SK-N-SH treated with all-trans-retinoic acid at 6 μM for 48 hours (cell line): Measurements from ENCODE around the gene DUSP16.
A peak's percentile ranks its signal among the peaks of the same experiment; 100 is the strongest.

ENCODE experiments used
- ATAC-seq: fragments of 200-7000 bp; cut with Tn5 transposase; 3 replicates; pipeline ENCODE4 v1.9.1; 2020; ENCODE audit warnings: mild to moderate bottlenecking, moderate library complexity
- BACH2 ChIP-seq: fragments of 250-450 bp; sonication (Bioruptor Pico); IDR thresholded peaks from 2 replicates; pipeline ENCODE4 v1.9.0; 2021; ENCODE audit warnings: mild to moderate bottlenecking, borderline replicate concordance
- CSDC2 ChIP-seq: fragments of 250-450 bp; sonication (Bioruptor Pico); IDR thresholded peaks from 2 replicates; pipeline ENCODE4 v1.5.0; 2020; ENCODE audit warnings: mild to moderate bottlenecking, moderate library complexity
- ESRRG ChIP-seq: fragments of 250-450 bp; sonication (Bioruptor Pico); IDR thresholded peaks from 2 replicates; pipeline ENCODE4 v1.6.1; 2021; ENCODE audit warnings: mild to moderate bottlenecking
- GLIS3 ChIP-seq: fragments of 250-450 bp; sonication (Bioruptor Pico); IDR thresholded peaks from 2 replicates; pipeline ENCODE4 v1.5.0; 2020; ENCODE audit warnings: mild to moderate bottlenecking, moderate library complexity
- ISL1 ChIP-seq: fragments of 250-450 bp; sonication (Bioruptor Pico); IDR thresholded peaks from 2 replicates; pipeline ENCODE4 v2.1.2; 2022; ENCODE audit warnings: mild to moderate bottlenecking, moderate library complexity
- PPARA ChIP-seq: fragments of 250-450 bp; sonication (Bioruptor Pico); IDR thresholded peaks from 2 replicates; pipeline ENCODE4 v1.5.0; 2020; ENCODE audit warnings: mild to moderate bottlenecking, borderline replicate concordance
- RARB ChIP-seq: fragments of 250-450 bp; sonication (Bioruptor Pico); IDR thresholded peaks from 2 replicates; pipeline ENCODE4 v1.8.0; 2021; ENCODE audit warnings: mild to moderate bottlenecking, moderate library complexity
- SNAI2 ChIP-seq: fragments of 250-450 bp; sonication (Bioruptor Pico); IDR thresholded peaks from 2 replicates; pipeline ENCODE4 v1.5.0; 2020; ENCODE audit warnings: mild to moderate bottlenecking, moderate library complexity
- TCF4 ChIP-seq: fragments of 250-450 bp; sonication (Bioruptor Pico); IDR thresholded peaks from 2 replicates; pipeline ENCODE4 v1.8.0; 2021; ENCODE audit warnings: mild to moderate bottlenecking, moderate library complexity, borderline replicate concordance
- TOX ChIP-seq: fragments of 250-450 bp; sonication (Bioruptor Pico); IDR thresholded peaks from 2 replicates; pipeline ENCODE4 v1.8.0; 2021; ENCODE audit warnings: mild to moderate bottlenecking, moderate library complexity, borderline replicate concordance
- ZC3H10 ChIP-seq: fragments of 250-450 bp; sonication (Bioruptor Pico); IDR thresholded peaks from 2 replicates; pipeline ENCODE4 v1.5.1; 2021; ENCODE audit warnings: mild to moderate bottlenecking, moderate library complexity
- ZFP3 ChIP-seq: fragments of 250-450 bp; sonication (Bioruptor Pico); IDR thresholded peaks from 2 replicates; pipeline ENCODE4 v1.5.0; 2020; ENCODE audit warnings: mild to moderate bottlenecking, moderate library complexity
- ZFP30 ChIP-seq: fragments of 450-650 bp; formaldehyde crosslinking; IDR thresholded peaks from 2 replicates; pipeline ENCODE4 v1.5.0; 2022; ENCODE audit warnings: mild to moderate bottlenecking, moderate library complexity
- ZNF565 ChIP-seq: fragments of 450-650 bp; formaldehyde crosslinking; conservative IDR thresholded peaks from 2 replicates; pipeline ENCODE4 v1.5.0; 2020; ENCODE audit warnings: low read depth, mild to moderate bottlenecking, moderate library complexity
- ZNF70 ChIP-seq: fragments of 450-650 bp; formaldehyde crosslinking; IDR thresholded peaks from 2 replicates; pipeline ENCODE4 v1.5.0; 2020; ENCODE audit warnings: mild to moderate bottlenecking, moderate library complexity
- ZNF8 ChIP-seq: fragments of 450-650 bp; formaldehyde crosslinking; IDR thresholded peaks from 2 replicates; pipeline ENCODE4 v1.5.0; 2020; ENCODE audit warnings: mild to moderate bottlenecking, moderate library complexity
- TF ChIP-seq, protein P1 (sequence below): fragments of 250-450 bp; sonication (Bioruptor Pico); IDR thresholded peaks from 2 replicates; pipeline ENCODE4 v1.5.0; 2020; ENCODE audit warnings: mild to moderate bottlenecking, moderate library complexity
- TF ChIP-seq, protein P2 (sequence below): fragments of 250-450 bp; sonication (Bioruptor Pico); IDR thresholded peaks from 2 replicates; pipeline ENCODE4 v1.8.0; 2021; ENCODE audit warnings: low read depth, mild to moderate bottlenecking, moderate library complexity, borderline replicate concordance
- TF ChIP-seq, protein P3 (sequence below): fragments of 250-450 bp; sonication (Bioruptor Pico); IDR thresholded peaks from 2 replicates; pipeline ENCODE4 v1.5.1; 2020; ENCODE audit warnings: low read depth, mild to moderate bottlenecking, moderate library complexity
- TF ChIP-seq, protein P4 (sequence below): fragments of 250-450 bp; sonication (Bioruptor Pico); IDR thresholded peaks from 2 replicates; pipeline ENCODE4 v1.5.1; 2021; ENCODE audit warnings: mild to moderate bottlenecking, moderate library complexity
- TF ChIP-seq, protein P5 (sequence below): fragments of 250-450 bp; sonication (Bioruptor Pico); IDR thresholded peaks from 2 replicates; pipeline ENCODE4 v1.8.0; 2020; ENCODE audit warnings: mild to moderate bottlenecking, moderate library complexity, borderline replicate concordance

Gene DUSP16

DNA sequence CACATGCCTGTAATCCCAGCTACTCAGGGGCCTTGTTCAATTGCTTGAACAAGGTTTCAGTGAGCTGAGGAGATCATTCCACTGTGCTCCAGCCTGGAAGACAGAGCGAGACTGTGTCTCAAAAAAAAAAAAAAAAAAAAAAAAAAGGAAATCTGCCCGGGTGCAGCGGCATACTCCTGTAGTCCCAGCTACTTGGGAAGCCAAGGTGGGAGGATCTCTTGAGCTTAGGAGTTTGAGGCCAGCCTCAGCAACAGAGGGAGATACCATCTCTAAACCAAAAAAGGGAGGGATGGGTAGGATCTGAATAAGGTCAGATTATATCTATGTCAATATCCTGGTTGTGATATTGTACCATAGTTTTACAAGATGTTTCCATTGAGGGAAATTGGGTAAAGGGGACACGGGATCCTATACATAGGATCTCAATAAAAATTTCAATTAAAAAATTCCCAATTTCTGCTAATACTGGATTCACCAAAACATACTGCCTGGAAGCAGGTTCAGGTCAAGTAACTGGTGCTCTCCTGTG, 129.4 kb downstream of the DUSP16 start:
- no peak for TF ChIP-seq ZFP3 (CRISPR knock-in tag)
- TF ChIP-seq, protein P1, sequence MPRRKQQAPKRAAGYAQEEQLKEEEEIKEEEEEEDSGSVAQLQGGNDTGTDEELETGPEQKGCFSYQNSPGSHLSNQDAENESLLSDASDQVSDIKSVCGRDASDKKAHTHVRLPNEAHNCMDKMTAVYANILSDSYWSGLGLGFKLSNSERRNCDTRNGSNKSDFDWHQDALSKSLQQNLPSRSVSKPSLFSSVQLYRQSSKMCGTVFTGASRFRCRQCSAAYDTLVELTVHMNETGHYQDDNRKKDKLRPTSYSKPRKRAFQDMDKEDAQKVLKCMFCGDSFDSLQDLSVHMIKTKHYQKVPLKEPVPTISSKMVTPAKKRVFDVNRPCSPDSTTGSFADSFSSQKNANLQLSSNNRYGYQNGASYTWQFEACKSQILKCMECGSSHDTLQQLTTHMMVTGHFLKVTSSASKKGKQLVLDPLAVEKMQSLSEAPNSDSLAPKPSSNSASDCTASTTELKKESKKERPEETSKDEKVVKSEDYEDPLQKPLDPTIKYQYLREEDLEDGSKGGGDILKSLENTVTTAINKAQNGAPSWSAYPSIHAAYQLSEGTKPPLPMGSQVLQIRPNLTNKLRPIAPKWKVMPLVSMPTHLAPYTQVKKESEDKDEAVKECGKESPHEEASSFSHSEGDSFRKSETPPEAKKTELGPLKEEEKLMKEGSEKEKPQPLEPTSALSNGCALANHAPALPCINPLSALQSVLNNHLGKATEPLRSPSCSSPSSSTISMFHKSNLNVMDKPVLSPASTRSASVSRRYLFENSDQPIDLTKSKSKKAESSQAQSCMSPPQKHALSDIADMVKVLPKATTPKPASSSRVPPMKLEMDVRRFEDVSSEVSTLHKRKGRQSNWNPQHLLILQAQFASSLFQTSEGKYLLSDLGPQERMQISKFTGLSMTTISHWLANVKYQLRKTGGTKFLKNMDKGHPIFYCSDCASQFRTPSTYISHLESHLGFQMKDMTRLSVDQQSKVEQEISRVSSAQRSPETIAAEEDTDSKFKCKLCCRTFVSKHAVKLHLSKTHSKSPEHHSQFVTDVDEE = no peak
- no peak for TF ChIP-seq ZNF565
- no peak for TF ChIP-seq RARB (CRISPR knock-in tag)
- TF ChIP-seq ESRRG (CRISPR knock-in tag) = no peak
- no peak for TF ChIP-seq ZNF8 (CRISPR knock-in tag)
- TF ChIP-seq TOX (CRISPR knock-in tag) = no peak
- no peak for TF ChIP-seq BACH2 (CRISPR knock-in tag)
- no peak for ATAC-seq

DNA sequence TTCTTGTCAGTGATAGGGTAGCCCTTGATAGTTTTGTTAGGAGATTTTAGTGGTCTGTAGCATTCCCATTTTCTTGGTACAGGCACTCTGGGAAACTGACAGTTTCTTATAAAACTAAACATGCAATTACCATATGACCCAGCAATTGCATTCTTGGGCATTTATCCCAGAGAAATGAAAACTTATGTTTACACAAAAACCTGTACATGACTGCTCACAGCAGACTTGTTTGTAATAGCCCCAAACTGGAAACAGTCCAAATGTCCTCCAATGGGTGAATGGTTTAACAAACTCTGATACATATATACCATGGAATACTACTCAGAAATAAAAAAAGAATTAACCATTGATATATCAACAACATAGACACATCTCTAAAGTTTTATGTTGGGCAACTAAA, 130.3 kb downstream of the DUSP16 start:
- TF ChIP-seq GLIS3 (CRISPR knock-in tag) (no peak), ISL1 (CRISPR knock-in tag) (0 out of 2 replicates have a peak, but pooled peaks have one; percentile 22)
- ATAC-seq = peak; percentile 31; the same call in 2 of the 3 replicates

DNA sequence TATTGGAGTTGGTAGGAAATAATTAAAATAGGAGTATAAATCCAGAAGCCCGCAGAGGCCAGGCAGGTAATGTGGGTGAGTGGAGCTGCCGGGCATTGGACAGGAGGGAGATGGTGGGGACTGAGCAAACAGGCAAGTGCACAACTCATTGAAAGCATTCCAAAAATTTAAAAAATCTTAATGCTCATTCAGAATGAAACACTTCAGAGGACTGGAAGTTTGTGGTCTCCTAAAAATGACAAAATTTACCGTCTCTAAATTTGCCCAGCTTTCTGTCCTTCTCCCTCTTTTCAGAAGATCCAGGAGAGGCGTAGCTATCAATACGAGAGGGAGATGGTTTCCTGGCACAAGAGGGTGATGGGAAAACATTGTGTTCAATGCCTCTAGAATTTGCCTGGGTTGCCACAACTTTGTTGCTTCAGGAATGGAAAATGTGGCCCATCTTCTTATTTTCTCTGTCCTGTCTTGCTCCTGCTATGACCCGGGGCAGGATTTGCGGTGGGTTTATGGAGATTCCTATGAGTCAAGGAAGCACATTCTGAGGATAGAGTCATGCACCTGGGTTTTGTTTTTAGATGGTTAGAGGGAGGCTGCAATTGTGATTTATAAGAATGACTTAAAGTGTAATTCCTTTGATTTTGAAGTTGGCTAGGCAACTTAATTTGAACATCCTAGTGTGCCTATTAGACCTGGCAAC, 133.6 kb downstream of the DUSP16 start:
- no peak for ATAC-seq
- TF ChIP-seq ZNF565 (no peak), SNAI2 (CRISPR knock-in tag) (no peak), GLIS3 (CRISPR knock-in tag) (no peak), PPARA (CRISPR knock-in tag) (no peak), ZFP30 (no peak)
- TF ChIP-seq, protein P2, sequence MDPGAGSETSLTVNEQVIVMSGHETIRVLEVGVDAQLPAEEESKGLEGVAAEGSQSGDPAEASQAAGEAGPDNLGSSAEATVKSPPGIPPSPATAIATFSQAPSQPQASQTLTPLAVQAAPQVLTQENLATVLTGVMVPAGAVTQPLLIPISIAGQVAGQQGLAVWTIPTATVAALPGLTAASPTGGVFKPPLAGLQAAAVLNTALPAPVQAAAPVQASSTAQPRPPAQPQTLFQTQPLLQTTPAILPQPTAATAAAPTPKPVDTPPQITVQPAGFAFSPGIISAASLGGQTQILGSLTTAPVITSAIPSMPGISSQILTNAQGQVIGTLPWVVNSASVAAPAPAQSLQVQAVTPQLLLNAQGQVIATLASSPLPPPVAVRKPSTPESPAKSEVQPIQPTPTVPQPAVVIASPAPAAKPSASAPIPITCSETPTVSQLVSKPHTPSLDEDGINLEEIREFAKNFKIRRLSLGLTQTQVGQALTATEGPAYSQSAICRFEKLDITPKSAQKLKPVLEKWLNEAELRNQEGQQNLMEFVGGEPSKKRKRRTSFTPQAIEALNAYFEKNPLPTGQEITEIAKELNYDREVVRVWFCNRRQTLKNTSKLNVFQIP (CRISPR knock-in tag) = no peak

DNA sequence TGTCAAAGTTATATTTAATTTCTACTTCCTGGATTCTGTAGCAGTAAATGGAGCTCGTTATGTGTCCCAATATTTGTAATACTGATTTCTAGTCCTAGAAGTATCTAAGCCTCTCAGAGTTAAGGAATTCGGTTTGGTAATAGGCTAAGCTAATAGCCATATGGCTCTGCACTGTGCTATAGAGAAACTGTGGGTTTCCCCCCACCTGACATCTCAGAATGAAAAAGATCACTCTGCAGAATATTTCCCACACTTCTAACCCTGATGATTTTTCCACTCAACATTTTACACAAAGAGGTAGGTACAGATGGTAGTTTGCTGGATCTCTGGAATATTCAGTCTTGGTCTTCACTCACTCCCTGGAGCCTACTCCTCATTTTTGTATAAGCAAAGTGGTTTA, 134.6 kb downstream of the DUSP16 start:
- ATAC-seq = no peak
- no peak for TF ChIP-seq ZC3H10 (CRISPR knock-in tag)
- TF ChIP-seq, protein P1 = no peak
- TF ChIP-seq ZNF8 (CRISPR knock-in tag) = no peak
- no peak for TF ChIP-seq CSDC2
- no peak for TF ChIP-seq BACH2 (CRISPR knock-in tag)
- TF ChIP-seq PPARA (CRISPR knock-in tag) = no peak
- TF ChIP-seq ZFP3 (CRISPR knock-in tag) = no peak
- TF ChIP-seq, protein P3, sequence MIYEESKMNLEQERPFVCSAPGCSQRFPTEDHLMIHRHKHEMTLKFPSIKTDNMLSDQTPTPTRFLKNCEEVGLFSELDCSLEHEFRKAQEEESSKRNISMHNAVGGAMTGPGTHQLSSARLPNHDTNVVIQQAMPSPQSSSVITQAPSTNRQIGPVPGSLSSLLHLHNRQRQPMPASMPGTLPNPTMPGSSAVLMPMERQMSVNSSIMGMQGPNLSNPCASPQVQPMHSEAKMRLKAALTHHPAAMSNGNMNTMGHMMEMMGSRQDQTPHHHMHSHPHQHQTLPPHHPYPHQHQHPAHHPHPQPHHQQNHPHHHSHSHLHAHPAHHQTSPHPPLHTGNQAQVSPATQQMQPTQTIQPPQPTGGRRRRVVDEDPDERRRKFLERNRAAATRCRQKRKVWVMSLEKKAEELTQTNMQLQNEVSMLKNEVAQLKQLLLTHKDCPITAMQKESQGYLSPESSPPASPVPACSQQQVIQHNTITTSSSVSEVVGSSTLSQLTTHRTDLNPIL (CRISPR knock-in tag) = no peak
- TF ChIP-seq ZNF70 (CRISPR knock-in tag) = no peak
- TF ChIP-seq GLIS3 (CRISPR knock-in tag) = no peak
- TF ChIP-seq, protein P4, sequence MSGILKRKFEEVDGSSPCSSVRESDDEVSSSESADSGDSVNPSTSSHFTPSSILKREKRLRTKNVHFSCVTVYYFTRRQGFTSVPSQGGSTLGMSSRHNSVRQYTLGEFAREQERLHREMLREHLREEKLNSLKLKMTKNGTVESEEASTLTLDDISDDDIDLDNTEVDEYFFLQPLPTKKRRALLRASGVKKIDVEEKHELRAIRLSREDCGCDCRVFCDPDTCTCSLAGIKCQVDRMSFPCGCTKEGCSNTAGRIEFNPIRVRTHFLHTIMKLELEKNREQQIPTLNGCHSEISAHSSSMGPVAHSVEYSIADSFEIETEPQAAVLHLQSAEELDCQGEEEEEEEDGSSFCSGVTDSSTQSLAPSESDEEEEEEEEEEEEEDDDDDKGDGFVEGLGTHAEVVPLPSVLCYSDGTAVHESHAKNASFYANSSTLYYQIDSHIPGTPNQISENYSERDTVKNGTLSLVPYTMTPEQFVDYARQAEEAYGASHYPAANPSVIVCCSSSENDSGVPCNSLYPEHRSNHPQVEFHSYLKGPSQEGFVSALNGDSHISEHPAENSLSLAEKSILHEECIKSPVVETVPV (CRISPR knock-in tag) = no peak
- TF ChIP-seq, protein P5, sequence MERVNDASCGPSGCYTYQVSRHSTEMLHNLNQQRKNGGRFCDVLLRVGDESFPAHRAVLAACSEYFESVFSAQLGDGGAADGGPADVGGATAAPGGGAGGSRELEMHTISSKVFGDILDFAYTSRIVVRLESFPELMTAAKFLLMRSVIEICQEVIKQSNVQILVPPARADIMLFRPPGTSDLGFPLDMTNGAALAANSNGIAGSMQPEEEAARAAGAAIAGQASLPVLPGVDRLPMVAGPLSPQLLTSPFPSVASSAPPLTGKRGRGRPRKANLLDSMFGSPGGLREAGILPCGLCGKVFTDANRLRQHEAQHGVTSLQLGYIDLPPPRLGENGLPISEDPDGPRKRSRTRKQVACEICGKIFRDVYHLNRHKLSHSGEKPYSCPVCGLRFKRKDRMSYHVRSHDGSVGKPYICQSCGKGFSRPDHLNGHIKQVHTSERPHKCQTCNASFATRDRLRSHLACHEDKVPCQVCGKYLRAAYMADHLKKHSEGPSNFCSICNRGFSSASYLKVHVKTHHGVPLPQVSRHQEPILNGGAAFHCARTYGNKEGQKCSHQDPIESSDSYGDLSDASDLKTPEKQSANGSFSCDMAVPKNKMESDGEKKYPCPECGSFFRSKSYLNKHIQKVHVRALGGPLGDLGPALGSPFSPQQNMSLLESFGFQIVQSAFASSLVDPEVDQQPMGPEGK (CRISPR knock-in tag) = no peak
- no peak for TF ChIP-seq ISL1 (CRISPR knock-in tag)
- no peak for TF ChIP-seq ZFP30
- no peak for TF ChIP-seq TCF4 (CRISPR knock-in tag)
